Urothelium cell line (cell line): ENCODE measurements around the gene SEPTIN12.
"Not testable (repeated sequence)": the region's sequence is repeated elsewhere in the genome, so short reads cannot be mapped to it uniquely, and the experiment has no call there.

ENCODE experiments used
- DNase-seq: peaks from one replicate; pipeline ENCODE4 v3.0.0; 2011; ENCODE audit warnings: low spot score, mixed read lengths
- FAIRE-seq: peaks from 2 replicates; lab custom pipeline; 2011; peaks lifted over from hg19 to GRCh38; lab: Jason Lieb, UNC

The SEPTIN12 gene

DNA sequence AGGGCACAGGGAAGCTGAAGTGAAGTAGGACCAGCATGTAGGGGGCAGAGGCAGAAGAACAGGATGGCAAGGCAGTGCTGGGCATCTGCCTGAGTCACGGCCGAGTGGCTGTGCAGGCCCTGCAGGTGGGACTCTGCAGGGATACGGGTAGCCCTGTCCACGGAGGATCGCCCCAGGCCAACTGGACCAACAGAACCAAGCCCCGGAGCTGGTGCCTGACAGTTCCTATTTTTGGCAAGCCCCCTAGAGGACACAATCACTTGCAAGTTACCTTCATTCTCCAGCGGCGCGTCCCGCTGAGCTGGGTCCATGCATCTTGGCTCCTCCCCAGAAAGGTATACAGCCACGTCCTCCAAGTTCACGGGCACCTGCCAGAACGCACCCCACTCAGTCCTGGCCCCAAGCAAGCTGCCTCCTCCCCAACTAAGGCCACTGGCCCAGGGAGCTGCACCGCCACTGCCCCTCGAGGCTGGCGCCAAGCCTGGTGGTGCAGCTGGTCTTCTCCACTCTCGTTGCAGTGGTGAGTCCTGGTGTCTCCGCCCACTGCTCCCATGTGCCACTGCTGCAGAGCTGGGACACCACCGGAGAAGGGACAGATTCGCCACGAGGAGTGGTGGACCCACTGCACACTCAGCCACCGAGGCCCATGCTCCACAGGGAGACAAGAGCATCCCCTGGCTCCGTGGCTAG is 27.8 kb downstream of the SEPTIN12 start:
- DNase-seq = no peak
- peak; percentile 20 for FAIRE-seq

- FAIRE-seq (no peak), DNase-seq (no peak)
Observed at GRCh38 chr16:4755687-4756086, 32.5 kb downstream of the SEPTIN12 start.

- FAIRE-seq (no peak), DNase-seq (no peak)
Observed at GRCh38 chr16:4754865-4755264, 33.3 kb downstream of the SEPTIN12 start.

GRCh38 chr16:4753227-4753626 is 34.9 kb downstream of the SEPTIN12 start:
- DNase-seq = no peak
- no peak for FAIRE-seq

DNA sequence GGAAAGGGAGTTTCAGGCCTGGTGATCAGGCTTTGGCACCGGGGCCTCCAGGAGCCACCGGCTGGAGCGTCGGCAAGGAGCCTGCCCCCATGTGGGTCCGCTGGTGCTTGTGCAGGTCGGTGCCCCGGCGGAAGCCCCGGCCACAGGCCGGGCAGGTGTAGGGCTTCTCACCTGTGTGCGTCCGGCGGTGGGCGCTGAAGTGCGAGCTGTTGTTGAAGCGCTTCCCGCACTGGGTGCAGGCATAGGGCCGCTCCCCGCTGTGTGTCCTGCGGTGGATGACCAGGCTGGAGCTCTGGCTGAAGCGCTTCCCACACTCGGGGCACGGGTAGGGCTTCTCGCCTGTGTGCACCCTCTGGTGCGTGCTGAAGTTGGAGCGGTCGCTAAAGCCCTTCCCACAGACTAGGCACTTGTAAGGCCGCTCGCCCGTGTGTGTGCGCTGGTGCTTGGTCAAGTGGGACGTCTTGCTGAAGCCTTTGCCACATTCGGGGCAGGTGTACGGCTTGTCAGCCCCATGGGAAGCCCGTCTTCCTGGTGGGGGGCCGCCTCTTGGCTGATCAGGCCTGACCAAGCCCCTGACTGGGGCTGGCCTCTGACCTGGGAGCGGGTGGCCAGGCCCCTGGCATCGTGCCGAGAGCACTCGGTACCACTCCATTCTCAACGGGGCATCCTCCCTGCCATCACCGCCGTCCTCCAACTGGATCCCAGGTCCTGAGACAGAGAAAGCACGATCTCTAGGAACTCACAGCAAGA is 35.6 kb downstream of the SEPTIN12 start:
- no peak for FAIRE-seq
- no peak for DNase-seq

- no peak for FAIRE-seq
- no peak for DNase-seq
Observed at GRCh38 chr16:4750896-4751295, 37.2 kb downstream of the SEPTIN12 start.

GRCh38 chr16:4749700-4750257 is 38.4 kb downstream of the SEPTIN12 start:
- no peak for FAIRE-seq
- DNase-seq = no peak

DNA sequence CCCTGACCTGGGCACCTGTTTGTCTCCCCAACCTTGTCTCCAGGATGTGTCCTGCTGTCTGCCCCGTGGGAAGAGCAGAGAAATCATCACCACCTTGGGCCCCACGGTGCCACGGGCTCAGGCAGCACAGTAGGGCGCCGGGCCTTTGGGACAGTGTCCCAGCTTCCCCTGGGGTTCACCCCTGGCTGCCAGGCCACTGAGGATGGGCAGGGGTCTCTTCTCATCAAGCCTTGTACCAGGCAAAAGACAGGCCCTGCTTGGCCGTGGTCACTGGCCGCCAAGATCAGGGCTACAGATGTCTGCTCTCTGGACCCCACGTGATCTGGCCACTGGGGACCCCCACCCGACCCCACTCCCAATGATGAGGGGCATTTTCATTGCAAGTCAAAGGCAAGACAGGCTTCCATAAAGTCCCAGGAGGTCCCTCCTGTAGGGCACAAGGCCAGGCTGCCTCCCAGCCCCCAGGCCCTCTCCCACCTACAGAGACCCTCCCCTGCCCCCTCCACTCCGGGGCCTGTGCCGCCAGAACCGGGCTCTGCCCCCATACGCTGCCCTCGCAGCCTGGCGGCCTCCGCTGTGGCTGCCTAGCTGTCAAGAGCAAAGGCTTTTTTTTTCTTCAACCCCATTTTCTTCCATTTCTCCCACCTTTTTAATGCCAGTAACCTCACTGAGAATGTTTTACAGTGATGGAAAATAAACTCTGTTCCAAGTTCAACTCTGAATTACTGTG is 39.3 kb downstream of the SEPTIN12 start:
- FAIRE-seq (no peak), DNase-seq (no peak)

DNA sequence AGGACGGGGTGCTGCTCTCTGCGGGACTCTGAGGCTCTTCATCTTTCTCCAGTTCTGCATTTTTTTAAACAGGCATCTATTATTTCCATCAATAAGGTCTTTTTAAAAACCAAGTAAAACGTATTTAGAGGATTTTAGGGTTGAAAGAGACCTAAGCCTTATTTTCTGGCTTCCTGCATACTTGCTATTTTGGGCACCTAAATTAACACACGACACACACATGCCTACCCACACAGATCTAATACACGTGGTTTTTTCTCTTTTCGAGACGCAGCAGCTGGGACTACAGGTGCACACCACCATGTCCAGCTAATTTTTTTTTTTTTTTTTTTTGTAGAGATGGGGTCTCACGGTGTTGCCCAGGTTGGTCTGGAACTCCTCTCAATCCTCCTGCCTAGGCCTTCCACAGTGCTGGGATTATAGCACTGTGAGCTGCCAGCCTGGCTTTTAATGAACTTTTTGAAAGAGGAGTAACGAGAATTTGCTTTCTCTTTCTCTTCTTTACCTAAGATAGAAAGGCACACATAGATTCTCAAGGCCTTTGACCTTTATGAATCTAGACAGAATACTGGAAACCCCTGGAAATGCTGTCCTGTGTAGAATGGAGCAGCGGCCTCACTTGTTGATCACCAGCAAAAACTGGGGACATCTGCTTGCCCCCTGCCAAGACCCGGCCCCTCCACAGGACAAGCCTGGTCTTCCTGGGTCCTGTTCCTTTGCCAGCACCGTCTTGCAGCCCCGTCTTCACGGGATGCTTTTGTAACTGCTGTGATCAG is 40.1 kb downstream of the SEPTIN12 start:
- FAIRE-seq (no peak), DNase-seq (no peak)

- FAIRE-seq (no peak), DNase-seq (no peak)
Observed at GRCh38 chr16:4746991-4747574, 41.1 kb downstream of the SEPTIN12 start.

DNA sequence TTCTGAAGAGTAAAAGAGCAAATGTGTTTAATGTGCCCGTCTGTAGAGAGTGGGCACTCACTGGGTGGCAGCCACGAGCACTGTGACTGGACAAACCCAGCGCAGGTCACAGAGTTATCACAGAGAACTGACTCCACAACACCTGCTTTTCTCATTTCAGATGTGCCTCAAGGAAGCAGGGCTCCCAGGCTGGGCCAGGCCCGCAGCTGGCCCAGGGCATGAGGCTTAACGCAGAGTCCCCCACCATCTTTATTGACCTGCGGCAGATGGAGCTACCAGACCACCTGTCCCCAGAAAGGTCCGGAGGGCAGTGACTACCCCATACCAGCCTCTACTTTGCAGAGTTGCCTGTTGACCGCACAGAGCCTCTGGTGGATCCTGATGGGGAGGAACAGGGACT is 41.9 kb downstream of the SEPTIN12 start:
- DNase-seq = no peak
- FAIRE-seq = no peak

DNA sequence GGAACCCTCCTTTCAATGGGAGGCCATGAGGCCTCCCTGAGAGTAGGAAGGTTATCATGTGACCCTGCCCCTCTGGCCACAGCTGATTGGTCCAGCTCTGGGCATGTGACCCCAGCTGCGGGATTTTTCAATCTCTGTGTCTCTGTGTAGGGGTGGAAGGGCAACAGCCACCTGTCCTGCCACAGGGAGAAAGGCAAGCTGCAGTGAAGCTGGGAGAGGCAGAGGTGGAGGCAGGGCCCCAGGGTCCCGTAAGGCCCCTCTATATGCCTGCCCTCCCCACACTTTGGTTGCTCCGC is 42.9 kb downstream of the SEPTIN12 start:
- DNase-seq (no peak), FAIRE-seq (no peak)

DNA sequence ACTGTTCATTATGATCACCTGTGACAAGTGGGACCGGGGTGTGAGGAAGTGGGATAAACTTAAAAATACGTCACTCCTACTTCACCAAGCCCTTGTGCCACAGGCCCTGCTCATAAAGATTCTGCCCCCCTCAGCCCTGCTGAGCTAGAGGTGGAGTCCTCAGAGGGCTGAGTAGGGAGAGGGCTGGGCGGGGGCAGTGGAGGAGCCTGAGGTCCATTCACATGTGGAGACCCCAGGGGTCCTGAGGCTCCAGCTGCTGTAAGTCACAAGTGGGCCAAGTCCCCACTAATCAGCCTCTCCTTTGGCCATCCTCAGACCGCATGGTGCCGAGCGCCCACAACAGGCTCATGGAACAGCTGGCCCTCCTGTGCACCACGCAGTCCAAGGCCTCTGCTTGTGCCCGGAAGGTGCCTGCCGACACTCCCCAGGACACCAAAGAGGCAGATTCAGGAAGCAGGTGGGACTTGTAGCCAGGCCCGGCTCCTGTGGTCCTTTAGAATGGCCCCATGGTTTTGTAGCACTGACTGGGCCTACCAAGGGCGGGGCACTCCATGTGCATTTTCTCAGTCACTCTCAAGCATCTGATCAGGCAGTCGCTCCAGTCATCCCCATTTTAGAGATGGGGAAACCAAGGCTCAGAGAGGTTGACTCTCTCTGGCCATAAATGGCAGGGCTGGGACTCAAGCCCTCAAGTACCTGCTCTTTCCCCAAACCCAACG is 43.4 kb downstream of the SEPTIN12 start:
- DNase-seq (no peak), FAIRE-seq (no peak)

- no peak for DNase-seq
- FAIRE-seq = no peak
Observed at GRCh38 chr16:4743226-4743878, 44.8 kb downstream of the SEPTIN12 start.

DNA sequence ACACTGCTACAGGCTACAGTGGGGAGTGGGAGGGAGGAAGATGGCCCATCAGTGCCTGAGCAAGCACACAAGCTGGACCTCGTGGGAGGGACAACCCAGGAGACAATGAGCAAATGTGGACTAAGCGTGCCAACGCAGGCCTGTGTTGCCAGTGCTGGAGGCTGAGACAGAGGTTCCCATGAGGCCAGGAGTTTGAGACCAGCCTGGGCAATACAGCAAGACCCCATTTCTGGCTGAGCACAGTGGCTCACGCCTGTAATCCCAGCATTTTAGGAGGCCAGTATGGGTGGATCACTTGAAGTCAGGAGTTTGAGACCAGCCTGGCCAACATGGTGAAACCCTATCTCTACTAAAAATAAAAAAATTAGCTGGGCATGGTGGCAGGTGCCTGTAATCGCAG is 49.8 kb downstream of the SEPTIN12 start:
- FAIRE-seq = not testable (repeated sequence)

GRCh38 chr16:4737545-4737944 is 50.6 kb downstream of the SEPTIN12 start:
- FAIRE-seq (no peak), DNase-seq (no peak)

More for the DNA sequence above, 49.8 kb downstream of the SEPTIN12 start:
- DNase-seq = not testable (repeated sequence)

GRCh38 chr16:4736546-4736945 is 51.6 kb downstream of the SEPTIN12 start:
- DNase-seq (no peak), FAIRE-seq (no peak)

DNA sequence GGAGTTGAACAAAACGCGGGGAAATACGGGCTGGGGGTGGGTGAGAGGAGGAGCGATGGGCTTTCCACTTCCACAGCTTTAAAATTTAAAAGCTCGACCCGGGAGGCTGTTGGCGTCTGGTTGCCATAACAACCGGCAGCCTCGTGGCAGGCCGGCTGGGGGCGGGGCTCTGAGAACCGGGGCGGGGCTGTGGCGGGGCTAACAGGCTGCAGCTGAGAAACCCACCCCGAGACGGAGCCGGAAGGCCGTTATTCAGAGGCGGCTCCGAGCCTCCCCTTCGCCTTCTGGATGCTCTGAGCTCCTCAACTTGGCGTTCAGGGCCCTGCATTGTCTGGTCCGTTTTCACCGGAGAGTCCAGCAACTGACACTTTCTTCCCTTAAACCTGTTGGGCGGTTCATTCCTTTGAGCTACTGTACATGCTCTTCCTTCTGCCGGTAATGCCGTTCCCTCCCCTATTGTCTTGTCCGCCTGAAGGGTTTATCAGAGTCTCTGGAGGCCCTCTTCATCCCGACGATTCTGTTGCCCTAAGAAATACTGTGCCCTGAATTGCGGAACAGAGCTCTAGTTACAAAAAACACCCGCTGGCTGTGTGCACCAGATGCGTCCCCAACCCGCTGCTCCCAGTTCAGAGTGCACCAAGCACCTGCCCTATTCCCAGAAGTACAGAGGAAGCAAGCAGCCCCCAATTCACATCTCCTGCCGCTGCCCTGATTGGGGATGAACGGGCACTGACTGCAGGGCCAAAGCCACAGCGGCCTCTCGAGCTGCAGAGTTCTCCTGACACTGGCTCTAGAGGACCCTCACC is 53.2 kb downstream of the SEPTIN12 start:
- DNase-seq = peak; percentile 96
- no peak for FAIRE-seq
